D721Med (cell line): ENCODE measurements around the gene CLRN2.
"Not testable (repeated sequence)": the region's sequence is repeated elsewhere in the genome, so short reads cannot be mapped to it uniquely, and the experiment has no call there.

Experiments used
- DNase-seq: peaks from one replicate; pipeline ENCODE4 v3.0.0; 2011; ENCODE audit warnings: low spot score; ENCODE audit not compliant: insufficient read length
- FAIRE-seq: peaks from 2 replicates; lab custom pipeline; 2011; peaks lifted over from hg19 to GRCh38; lab: Jason Lieb, UNC
- CTCF ChIP-seq: IDR thresholded peaks from 2 replicates; pipeline ENCODE4 v1.5.1; 2012; ENCODE audit warnings: mild to moderate bottlenecking, control low read depth; ENCODE audit not compliant: insufficient read depth; ENCODE audit errors: missing control alignments

CLRN2 gene

GRCh38 chr4:17528551-17529165 lies 13.7 kb downstream of the CLRN2 start:
- DNase-seq (no peak), FAIRE-seq (no peak)
- no peak for TF ChIP-seq CTCF

- no peak for FAIRE-seq
- no peak for TF ChIP-seq CTCF
Observed at GRCh38 chr4:17531538-17532285, 16.7 kb downstream of the CLRN2 start.

GRCh38 chr4:17534705-17535104 lies 19.7 kb downstream of the CLRN2 start:
- FAIRE-seq (no peak), DNase-seq (no peak)
- no peak for TF ChIP-seq CTCF

More at GRCh38 chr4:17531538-17532285, 16.7 kb downstream of the CLRN2 start:
- DNase-seq, result no peak

- no peak for TF ChIP-seq CTCF
- FAIRE-seq (no peak), DNase-seq (no peak)
Observed at GRCh38 chr4:17535242-17535641, 20.3 kb downstream of the CLRN2 start.

GRCh38 chr4:17535906-17536305 lies 20.9 kb downstream of the CLRN2 start:
- TF ChIP-seq CTCF, result no peak
- FAIRE-seq (no peak), DNase-seq (no peak)

- FAIRE-seq, DNase-seq: not testable (repeated sequence)
Observed at GRCh38 chr4:17537060-17537459, 22.1 kb downstream of the CLRN2 start.

GRCh38 chr4:17544205-17544604 lies 29.2 kb downstream of the CLRN2 start:
- FAIRE-seq (no peak), DNase-seq (no peak)
- no peak for TF ChIP-seq CTCF
